Peyer's patch (tissue), 4 donors: ENCODE data around the gene NPAT. TPM values are rescaled to one million over a fixed set of nuclear protein-coding genes. Genes with fewer than 3 reads are reported as not detected.
A peak's percentile ranks its signal among the peaks of the same experiment; 100 is the strongest.

ENCODE experiments used
- DNase-seq, 3 donors: peaks; one replicate each; pipeline ENCODE4 v3.0.0-alpha.2; 2017 to 2019
- H3K27ac ChIP-seq, 4 donors: fragments of 200-600 bp; sonication (generic); one replicate each; pipeline ENCODE4 v1.5.1; 2016 to 2019
- H3K27me3 ChIP-seq, 2 donors: fragments of 200-600 bp; sonication (generic); one replicate each; pipeline ENCODE4 v1.5.1; 2019
- H3K36me3 ChIP-seq, 3 donors: fragments of 200-600 bp; sonication (generic); one replicate each; pipeline ENCODE4 v1.5.1; 2016 to 2019
- H3K4me1 ChIP-seq, 4 donors: fragments of 200-600 bp; sonication (generic); one replicate each; pipeline ENCODE4 v1.5.1; 2016 to 2019
- H3K4me3 ChIP-seq, 4 donors: fragments of 200-600 bp; sonication (generic); 1 replicate in 3 of 4; 2 replicates in 1 of 4; pipeline ENCODE4 v1.5.1; 2016 to 2019; ENCODE audit warnings: mild to moderate bottlenecking in 1 of 4
- H3K9me3 ChIP-seq, 4 donors: fragments of 200-600 bp; sonication (generic); one replicate each; pipeline ENCODE4 v1.5.1; 2016 to 2019; ENCODE audit warnings: mild to moderate bottlenecking in 1 of 4
- POLR2A ChIP-seq, 2 donors: fragments of 450-650 bp; IDR thresholded peaks; one replicate each; pipeline ENCODE4 v1.5.1; 2017; ENCODE audit warnings: antibody characterized with exemption in 2 of 2, mild to moderate bottlenecking in 2 of 2, moderate library complexity in 2 of 2
- total RNA-seq, 4 donors: library from RNA; depleted of rRNA; stranded (reverse); fragments of >200 nt; gene quantifications; one replicate each; pipeline ENCODE4 v1.1.0, GENCODE V29; 2016
- TF ChIP-seq, protein P1 (sequence below), 6 experiments: fragments of 450-650 bp in 4 of 6; fragments of 200-600 bp in 2 of 6; sonication (generic) in 1 of 6; IDR thresholded peaks; one replicate each; pipeline ENCODE4 v1.5.1; 2017 to 2019; ENCODE audit warnings: antibody characterized with exemption in 6 of 6, mild to moderate bottlenecking in 3 of 6, moderate library complexity in 1 of 6

NPAT gene
- total RNA-seq, 4 donors from 2014 or later = 14.4 to 48.7 (median 14.7) TPM

DNA sequence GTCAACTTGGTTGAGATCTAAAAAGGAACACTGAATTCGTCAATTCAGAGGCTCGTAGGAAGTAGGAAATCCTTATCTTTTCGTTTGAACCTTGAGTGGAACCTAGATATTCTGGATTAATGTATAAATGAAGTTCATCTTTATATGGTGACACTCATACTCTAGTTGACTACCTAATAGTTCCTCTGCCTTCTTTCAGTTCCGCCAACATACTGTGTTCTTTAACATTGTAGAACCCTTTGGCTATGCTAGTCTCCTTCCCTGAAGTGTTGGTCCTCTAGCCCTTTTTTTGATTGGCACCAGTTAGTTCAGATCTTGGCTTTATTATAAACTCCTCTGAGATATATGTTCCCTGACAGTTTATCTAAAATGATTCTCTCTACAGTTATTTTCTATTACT is 1.9 kb upstream of the NPAT start:
- no peaks in the 10 kb centered on the region for H3K27me3 ChIP-seq
- H3K27ac ChIP-seq = peak overlapping the region; percentile 90 to 96 (median 93)
- H3K4me3 ChIP-seq = peak overlapping the region; percentile 66 to 92 (median 88)
- no peak for DNase-seq
- TF ChIP-seq, protein P1, sequence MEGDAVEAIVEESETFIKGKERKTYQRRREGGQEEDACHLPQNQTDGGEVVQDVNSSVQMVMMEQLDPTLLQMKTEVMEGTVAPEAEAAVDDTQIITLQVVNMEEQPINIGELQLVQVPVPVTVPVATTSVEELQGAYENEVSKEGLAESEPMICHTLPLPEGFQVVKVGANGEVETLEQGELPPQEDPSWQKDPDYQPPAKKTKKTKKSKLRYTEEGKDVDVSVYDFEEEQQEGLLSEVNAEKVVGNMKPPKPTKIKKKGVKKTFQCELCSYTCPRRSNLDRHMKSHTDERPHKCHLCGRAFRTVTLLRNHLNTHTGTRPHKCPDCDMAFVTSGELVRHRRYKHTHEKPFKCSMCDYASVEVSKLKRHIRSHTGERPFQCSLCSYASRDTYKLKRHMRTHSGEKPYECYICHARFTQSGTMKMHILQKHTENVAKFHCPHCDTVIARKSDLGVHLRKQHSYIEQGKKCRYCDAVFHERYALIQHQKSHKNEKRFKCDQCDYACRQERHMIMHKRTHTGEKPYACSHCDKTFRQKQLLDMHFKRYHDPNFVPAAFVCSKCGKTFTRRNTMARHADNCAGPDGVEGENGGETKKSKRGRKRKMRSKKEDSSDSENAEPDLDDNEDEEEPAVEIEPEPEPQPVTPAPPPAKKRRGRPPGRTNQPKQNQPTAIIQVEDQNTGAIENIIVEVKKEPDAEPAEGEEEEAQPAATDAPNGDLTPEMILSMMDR (IDR thresholded peaks at IDR 0.05) = no peak
- no peak for TF ChIP-seq POLR2A (IDR thresholded peaks at IDR 0.05)
- H3K4me1 ChIP-seq = peaks cover 0 to 16% (median 0%) of the 10 kb centered on the region in 4 donors
- H3K36me3 ChIP-seq = peaks cover 0 to 10% (median 0%) of the 10 kb centered on the region in 3 donors
- H3K9me3 ChIP-seq = no peaks in the 10 kb centered on the region

DNA sequence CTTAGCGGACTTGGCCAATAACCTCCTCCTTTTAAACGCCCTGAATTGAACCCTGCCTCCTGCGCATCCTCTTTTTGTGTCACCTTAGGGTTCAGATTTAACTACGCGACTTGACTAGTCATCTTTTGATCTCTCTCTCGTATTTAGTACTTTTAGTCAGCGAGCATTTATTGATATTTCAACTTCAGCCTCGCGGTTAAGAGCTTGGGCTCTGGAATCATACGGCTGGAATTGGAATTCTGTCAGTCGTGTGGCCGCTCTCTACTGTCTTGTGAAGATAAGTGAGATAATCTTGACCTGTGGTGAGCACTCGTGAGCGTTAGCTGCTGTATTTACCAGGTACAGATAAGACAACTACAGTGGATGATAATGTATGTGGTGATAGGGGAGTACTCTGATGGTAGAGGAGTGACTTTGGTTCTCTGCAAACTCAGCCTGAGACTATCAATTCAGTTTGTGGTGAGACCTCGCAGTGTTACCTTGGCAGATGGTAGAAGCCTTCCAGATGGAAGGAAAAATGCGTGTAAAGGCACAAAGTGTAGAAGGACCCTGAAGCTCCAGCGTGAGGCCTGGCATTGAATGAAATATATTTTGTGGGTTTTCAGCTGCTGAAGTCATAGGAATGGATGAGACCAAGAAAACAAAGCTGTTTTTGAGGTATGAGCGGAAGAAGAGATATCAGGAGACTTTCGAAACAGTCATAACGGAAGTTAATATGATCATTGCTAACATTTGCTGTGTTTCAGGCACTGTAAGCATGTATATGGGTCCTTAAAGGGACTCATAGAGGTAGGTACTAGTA is 1.1 kb upstream of the NPAT start:
- no peak for TF ChIP-seq POLR2A (IDR thresholded peaks at IDR 0.05)
- TF ChIP-seq, protein P1 (IDR thresholded peaks at IDR 0.05) = no peak
- peak overlapping the region; percentile 66 to 92 (median 88) for H3K4me3 ChIP-seq
- peaks cover 0 to 2% (median 0%) of the 10 kb centered on the region in 3 donors for H3K36me3 ChIP-seq
- peaks cover 0 to 16% (median 0%) of the 10 kb centered on the region in 4 donors for H3K4me1 ChIP-seq
- no peak for DNase-seq
- no peaks in the 10 kb centered on the region for H3K9me3 ChIP-seq
- H3K27me3 ChIP-seq = no peaks in the 10 kb centered on the region
- H3K27ac ChIP-seq = peak overlapping the region; percentile 90 to 96 (median 93)

DNA sequence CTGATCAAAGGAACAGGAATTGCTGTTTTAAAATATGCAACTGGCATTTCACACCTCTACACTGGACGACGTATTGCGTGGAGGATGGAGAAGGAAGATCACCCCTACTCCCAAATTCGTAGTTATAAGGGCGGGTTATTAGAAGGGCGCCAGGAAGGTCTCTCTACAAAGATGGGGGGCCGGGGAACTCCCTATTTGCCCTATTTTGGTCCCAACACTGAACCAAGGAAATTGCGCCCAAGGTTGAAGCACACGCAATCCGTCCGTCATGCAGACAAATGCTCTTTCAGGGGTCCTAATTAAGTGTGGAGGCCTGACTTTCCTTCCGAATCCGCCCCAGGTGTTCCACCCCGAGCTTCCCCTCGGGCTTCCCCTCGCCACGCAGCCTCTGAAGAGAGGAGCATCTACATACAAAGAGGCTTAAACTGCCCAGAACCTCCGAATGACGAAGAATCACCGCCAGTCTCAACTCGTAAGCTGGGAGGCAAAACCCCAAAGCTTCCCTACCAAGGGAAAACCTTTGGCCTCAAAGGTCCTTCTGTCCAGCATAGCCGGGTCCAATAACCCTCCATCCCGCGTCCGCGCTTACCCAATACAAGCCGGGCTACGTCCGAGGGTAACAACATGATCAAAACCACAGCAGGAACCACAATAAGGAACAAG is 396 bp downstream of the NPAT start:
- Histone ChIP-seq H3K4me1 (peaks cover 0 to 16% (median 0%) of the 10 kb centered on the region in 4 donors), H3K27me3 (no peaks in the 10 kb centered on the region), H3K27ac (peak overlapping the region; percentile 90 to 96 (median 93)), H3K9me3 (no peaks in the 10 kb centered on the region), H3K4me3 (peak overlapping the region; percentile 66 to 92 (median 88)), H3K36me3 (no peaks in the 10 kb centered on the region)
- DNase-seq = peak in 1 of 3 donors; percentile 37
- TF ChIP-seq, protein P1 (IDR thresholded peaks at IDR 0.05) = no peak
- peak in 1 of 2 donors; percentile 88 for TF ChIP-seq POLR2A (IDR thresholded peaks at IDR 0.05)

DNA sequence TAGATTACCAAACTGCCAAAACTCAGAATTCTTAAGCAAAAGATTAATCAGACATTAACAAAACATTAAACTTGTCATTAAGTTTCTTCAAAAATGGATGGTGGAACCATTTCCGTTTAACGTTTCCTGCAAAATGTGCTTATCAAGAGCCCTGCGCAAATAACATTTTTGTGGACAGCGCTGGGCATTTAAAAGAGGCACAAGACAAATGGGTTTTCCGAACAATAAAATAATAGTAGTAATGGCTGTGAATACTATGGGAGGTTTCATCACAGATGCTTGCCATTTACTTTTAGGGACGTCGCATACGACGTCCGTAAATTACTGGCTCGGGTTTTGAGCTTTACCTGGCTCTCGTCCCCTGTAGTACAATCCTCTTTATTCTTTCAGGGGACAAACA is 1.1 kb downstream of the NPAT start:
- Histone ChIP-seq H3K9me3 (no peaks in the 10 kb centered on the region), H3K27me3 (no peaks in the 10 kb centered on the region), H3K27ac (peak overlapping the region; percentile 90 to 96 (median 93)), H3K4me3 (peak overlapping the region; percentile 66 to 92 (median 88)), H3K4me1 (peaks cover 0 to 16% (median 0%) of the 10 kb centered on the region in 4 donors), H3K36me3 (no peaks in the 10 kb centered on the region)
- DNase-seq = no peak
- TF ChIP-seq POLR2A (IDR thresholded peaks at IDR 0.05) = no peak

DNA sequence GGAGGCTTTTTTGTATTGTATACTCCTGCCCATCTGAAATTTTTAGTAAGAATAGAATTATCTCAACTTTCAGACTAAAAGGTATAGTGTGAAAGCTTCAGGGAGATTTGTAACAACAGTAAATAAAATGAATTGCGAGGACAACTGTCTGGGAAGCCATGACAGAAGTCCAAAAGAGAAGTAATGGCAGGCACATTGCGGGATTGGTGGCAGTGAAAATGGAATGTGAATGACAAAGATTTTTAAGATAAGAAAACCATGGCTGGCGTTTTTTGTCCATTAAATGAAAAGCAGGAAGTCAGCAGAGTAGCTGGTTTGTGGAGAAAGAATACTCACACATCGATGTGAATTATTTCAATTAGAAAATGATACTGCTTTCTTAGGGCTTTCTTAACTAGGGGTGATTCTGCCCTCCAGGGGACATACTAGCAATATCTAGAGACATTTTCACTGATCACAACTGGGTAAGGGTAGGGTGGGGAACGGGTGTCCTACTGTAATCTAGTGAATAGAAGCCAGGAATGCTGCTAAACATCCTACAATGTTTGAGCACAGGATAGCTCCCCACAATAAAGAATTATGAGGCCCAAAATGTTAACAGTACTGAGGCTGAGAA is 1.6 kb downstream of the NPAT start:
- Histone ChIP-seq H3K36me3 (no peaks in the 10 kb centered on the region), H3K4me1 (peaks cover 0 to 16% (median 0%) of the 10 kb centered on the region in 4 donors), H3K4me3 (peak overlapping the region in 3 of 4 donors; percentile 66 to 92 (median 91)), H3K27ac (peak overlapping the region in 2 of 4 donors; percentile 90 to 96), H3K27me3 (no peaks in the 10 kb centered on the region), H3K9me3 (no peaks in the 10 kb centered on the region)
- DNase-seq = no peak
- TF ChIP-seq, protein P1 (IDR thresholded peaks at IDR 0.05) = peak in 1 of 6 experiments; percentile 8
- TF ChIP-seq POLR2A (IDR thresholded peaks at IDR 0.05) = no peak
